ENCODE measurements around the gene NEB.

The NEB gene

DNA sequence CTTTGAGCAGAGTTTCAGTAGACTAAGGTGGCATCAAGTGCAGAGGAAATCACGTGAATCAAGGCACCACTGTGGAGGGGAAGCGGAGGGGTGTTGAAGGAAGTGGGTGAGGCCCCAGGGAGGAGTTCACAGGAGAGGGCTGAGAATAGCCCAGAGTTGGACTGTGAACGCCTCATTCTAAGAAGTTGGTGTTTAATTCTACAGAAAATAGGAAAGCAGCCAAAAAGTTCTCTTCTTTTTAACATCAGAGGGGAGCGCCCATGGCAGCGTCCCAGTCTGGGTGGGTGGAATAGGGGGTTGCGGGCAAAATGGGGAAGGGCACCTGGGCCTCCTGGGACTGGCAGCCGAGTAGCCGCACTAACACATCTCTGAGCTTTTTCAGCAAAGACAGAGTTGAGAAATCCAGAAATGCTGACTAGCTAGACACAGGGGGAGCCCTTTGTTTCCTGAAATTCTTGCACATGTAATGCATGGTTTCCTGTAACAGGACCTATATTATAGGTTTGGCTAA, 97.0 kb downstream of the NEB start:
- Histone ChIP-seq H2AFZ (ENCODE audit: low read length) (peak overlapping the region; percentile 65), H3K79me2 (ENCODE audit: low read length) (no peaks in the 10 kb centered on the region), H3K9me2 (replicated peaks; ENCODE audit: insufficient read depth, low read length) (no peaks in the 10 kb centered on the region), H3K27ac (ENCODE audit: low read length) (peak overlapping the region; percentile 87), H3K9ac (ENCODE audit: low read length) (peak overlapping the region; percentile 34; the same call in 1 of the 2 replicates), H3K36me3 (replicated peaks; ENCODE audit: insufficient read depth, low read length) (no peaks in the 10 kb centered on the region), H3F3A (ENCODE audit: insufficient read depth, low read length) (peaks cover 18% of the 10 kb centered on the region), H3K27me3 (replicated peaks; ENCODE audit: insufficient read depth, low read length) (no peaks in the 10 kb centered on the region), H3K4me3 (ENCODE audit: low read length) (peak overlapping the region; percentile 41), H4K20me1 (ENCODE audit: insufficient read depth, low read length) (no peaks in the 10 kb centered on the region), H3K4me2 (ENCODE audit: low read depth, low read length) (peak overlapping the region; percentile 73), H3K9me3 (replicated peaks; ENCODE audit: insufficient read depth, low read length) (no peaks in the 10 kb centered on the region), H3K4me1 (ENCODE audit: low read length) (peaks cover 23% of the 10 kb centered on the region)
- peak; percentile 88 for DNase-seq
- TF ChIP-seq EZH2phosphoT487 (IDR thresholded peaks at IDR 0.05; ENCODE audit: low read length), result no peak
- no peak for TF ChIP-seq EZH2 (optimal IDR thresholded peaks at IDR 0.05; ENCODE audit: low read depth, low read length)
- TF ChIP-seq, protein P1, sequence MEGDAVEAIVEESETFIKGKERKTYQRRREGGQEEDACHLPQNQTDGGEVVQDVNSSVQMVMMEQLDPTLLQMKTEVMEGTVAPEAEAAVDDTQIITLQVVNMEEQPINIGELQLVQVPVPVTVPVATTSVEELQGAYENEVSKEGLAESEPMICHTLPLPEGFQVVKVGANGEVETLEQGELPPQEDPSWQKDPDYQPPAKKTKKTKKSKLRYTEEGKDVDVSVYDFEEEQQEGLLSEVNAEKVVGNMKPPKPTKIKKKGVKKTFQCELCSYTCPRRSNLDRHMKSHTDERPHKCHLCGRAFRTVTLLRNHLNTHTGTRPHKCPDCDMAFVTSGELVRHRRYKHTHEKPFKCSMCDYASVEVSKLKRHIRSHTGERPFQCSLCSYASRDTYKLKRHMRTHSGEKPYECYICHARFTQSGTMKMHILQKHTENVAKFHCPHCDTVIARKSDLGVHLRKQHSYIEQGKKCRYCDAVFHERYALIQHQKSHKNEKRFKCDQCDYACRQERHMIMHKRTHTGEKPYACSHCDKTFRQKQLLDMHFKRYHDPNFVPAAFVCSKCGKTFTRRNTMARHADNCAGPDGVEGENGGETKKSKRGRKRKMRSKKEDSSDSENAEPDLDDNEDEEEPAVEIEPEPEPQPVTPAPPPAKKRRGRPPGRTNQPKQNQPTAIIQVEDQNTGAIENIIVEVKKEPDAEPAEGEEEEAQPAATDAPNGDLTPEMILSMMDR (IDR thresholded peaks at IDR 0.05; ENCODE audit: low read length), result peak; percentile 26

DNA sequence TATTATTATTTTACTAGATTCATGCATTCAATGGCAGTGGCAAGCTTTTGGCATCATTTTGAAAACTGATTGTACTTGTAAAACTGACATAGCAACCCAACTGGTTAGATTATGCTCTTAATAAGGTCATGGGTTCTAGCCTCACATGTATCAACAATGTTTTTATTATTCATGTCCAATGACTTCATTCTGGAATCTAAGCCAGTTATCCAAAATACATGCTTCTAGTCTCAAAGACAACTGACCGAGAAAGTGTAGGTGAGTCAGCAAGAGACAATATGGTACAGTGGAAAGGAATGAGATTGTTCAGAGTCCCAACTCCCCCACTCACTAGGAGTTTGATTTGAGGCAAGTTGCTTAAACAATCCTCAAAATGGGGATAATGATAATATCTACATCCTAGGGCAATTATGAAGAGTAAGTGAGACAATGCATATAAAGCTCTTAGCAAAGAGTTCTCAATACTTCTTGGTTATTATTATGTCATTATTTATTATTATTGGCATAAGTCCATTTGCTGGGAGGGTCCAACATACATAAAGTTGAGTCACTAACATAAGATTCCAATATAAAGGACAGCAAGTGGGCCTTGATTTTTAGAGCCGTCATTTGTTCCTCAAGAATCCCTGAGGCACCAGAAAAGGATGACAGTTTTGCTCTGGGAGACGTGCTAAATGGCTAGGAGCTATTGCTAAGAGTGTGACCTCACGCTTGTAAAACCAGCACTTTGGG, 99.4 kb downstream of the NEB start:
- TF ChIP-seq, protein P1 (IDR thresholded peaks at IDR 0.05; ENCODE audit: low read length), result no peak
- no peak for TF ChIP-seq EZH2phosphoT487 (IDR thresholded peaks at IDR 0.05; ENCODE audit: low read length)
- Histone ChIP-seq H4K20me1 (ENCODE audit: insufficient read depth, low read length) (no peaks in the 10 kb centered on the region), H3K4me3 (ENCODE audit: low read length) (no peak overlapping the region), H3K36me3 (replicated peaks; ENCODE audit: insufficient read depth, low read length) (no peaks in the 10 kb centered on the region), H3F3A (ENCODE audit: insufficient read depth, low read length) (peaks cover 18% of the 10 kb centered on the region), H3K9ac (ENCODE audit: low read length) (no peak overlapping the region), H3K9me2 (replicated peaks; ENCODE audit: insufficient read depth, low read length) (no peaks in the 10 kb centered on the region), H3K27me3 (replicated peaks; ENCODE audit: insufficient read depth, low read length) (no peaks in the 10 kb centered on the region), H3K4me1 (ENCODE audit: low read length) (peaks cover 23% of the 10 kb centered on the region), H3K79me2 (ENCODE audit: low read length) (no peaks in the 10 kb centered on the region), H3K9me3 (replicated peaks; ENCODE audit: insufficient read depth, low read length) (no peaks in the 10 kb centered on the region), H3K27ac (ENCODE audit: low read length) (no peak overlapping the region), H2AFZ (ENCODE audit: low read length) (no peak overlapping the region), H3K4me2 (ENCODE audit: low read depth, low read length) (no peak overlapping the region)
- DNase-seq, result no peak

DNA sequence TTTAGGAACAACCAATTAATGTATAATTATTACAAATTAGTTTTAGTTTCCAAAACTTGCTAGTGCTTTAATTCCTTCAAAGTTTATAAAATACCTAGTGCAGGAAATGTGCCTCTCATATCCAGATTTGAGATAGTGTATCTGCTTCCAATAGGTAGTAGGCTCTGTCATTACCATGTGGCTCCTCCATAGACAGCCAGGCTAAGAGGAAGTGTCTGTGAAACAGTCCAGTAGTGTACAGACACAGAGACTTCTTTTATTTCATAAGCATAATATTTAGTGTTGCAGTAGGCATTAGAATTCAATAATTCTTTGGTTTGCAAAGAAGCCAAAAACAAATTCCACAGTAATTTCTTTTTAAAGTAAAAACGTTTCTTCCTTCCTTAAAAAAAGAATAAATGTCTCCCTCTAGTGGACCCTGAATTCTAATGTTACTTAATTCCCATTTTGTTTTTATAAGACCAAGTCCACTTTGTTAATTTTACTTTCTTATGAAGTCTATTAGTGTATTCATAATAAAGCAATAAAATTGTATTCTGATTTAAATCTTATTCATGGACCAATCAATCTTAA, 101.2 kb downstream of the NEB start:
- Histone ChIP-seq H3K79me2 (ENCODE audit: low read length) (no peaks in the 10 kb centered on the region), H3K9me3 (replicated peaks; ENCODE audit: insufficient read depth, low read length) (no peaks in the 10 kb centered on the region), H2AFZ (ENCODE audit: low read length) (0 out of 2 replicates have a peak overlapping the region, but pooled peaks have one; percentile 25), H3K4me3 (ENCODE audit: low read length) (no peak overlapping the region), H4K20me1 (ENCODE audit: insufficient read depth, low read length) (no peaks in the 10 kb centered on the region), H3K4me1 (ENCODE audit: low read length) (peaks cover 12% of the 10 kb centered on the region), H3K27me3 (replicated peaks; ENCODE audit: insufficient read depth, low read length) (no peaks in the 10 kb centered on the region), H3F3A (ENCODE audit: insufficient read depth, low read length) (peaks cover 14% of the 10 kb centered on the region), H3K9me2 (replicated peaks; ENCODE audit: insufficient read depth, low read length) (no peaks in the 10 kb centered on the region), H3K27ac (ENCODE audit: low read length) (no peak overlapping the region), H3K36me3 (replicated peaks; ENCODE audit: insufficient read depth, low read length) (no peaks in the 10 kb centered on the region), H3K4me2 (ENCODE audit: low read depth, low read length) (no peak overlapping the region), H3K9ac (ENCODE audit: low read length) (no peak overlapping the region)
- no peak for TF ChIP-seq EZH2 (optimal IDR thresholded peaks at IDR 0.05; ENCODE audit: low read depth, low read length)
- TF ChIP-seq, protein P1 (IDR thresholded peaks at IDR 0.05; ENCODE audit: low read length), result peak; percentile 51
- peak; percentile 48 for DNase-seq

All from MM.1S (cell line).